Measurements from ENCODE around the gene CDIP1.

Gene CDIP1

DNA sequence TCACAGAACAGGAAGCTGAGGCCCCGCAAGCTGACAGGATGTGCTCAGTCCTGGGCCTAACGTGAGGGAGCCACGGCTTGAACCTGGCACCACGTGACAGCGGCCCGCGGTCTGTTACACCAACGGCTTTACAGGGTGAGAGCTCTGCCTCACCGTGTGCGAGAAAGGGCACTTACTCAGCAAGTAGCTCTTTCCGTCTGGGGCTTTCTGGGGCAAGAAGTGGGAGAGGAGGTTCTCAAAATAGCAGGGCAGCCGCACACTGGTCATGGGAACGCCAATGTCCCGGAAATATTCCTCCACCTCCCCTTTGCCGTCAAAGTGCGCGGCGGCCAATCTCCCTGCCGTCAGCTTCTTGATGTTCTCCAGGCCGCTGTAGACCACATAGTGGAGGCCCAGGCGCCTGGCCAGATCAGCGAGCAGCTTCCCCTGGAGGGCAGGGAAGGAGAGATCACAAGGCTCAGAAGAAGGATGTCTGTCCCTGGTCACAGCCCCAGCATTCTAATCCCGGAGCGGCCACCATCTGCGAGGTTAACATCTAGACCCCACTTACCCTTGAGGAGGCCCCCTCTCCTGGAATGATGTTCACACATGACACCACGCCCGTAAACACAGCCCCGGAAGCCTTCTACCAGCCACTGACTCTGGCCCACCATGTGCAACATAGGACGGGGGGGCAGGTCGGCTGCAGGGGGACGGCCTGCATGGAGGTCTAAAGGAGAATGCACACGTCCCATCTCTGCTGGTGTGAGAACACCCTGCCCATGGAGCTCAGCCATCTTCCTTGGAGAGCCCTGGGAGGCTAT lies 72.4 kb downstream of the CDIP1 start:
- intact Hi-C loops (cut with DNase I) = no loop called here
- DNase-seq = no peak

DNA sequence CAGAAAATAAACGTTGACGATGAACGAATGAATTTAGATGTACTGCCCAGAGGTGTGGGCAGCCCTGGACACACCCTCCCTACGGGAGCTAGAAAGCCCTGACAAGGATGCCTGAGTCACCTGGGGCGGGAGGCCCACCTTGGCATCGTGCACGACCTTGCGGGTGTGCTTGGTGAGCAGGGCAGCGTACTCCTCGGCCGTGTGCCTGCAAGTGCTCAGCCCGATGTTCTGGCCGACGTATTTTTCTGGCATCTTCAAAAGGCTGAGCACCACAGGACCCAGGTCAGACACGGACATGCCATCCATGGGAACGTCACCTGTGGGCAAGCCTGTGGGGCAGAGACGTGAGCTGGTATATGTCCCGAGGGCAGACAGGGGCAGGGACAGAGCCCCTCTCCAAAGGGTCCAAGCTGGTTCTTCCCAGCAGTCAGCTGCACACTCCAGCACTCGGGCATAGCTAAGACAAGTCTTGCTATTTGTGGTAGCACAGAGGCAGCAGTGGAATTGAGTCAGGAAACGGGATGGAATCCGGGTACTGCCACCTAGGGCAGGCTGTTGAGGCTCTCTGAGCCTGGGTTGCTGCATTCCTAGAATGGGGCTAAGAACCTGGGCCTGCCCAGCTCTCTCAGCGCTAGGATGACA lies 74.9 kb downstream of the CDIP1 start:
- intact Hi-C loops (cut with DNase I) = no loop called here
- no peak for DNase-seq

DNA sequence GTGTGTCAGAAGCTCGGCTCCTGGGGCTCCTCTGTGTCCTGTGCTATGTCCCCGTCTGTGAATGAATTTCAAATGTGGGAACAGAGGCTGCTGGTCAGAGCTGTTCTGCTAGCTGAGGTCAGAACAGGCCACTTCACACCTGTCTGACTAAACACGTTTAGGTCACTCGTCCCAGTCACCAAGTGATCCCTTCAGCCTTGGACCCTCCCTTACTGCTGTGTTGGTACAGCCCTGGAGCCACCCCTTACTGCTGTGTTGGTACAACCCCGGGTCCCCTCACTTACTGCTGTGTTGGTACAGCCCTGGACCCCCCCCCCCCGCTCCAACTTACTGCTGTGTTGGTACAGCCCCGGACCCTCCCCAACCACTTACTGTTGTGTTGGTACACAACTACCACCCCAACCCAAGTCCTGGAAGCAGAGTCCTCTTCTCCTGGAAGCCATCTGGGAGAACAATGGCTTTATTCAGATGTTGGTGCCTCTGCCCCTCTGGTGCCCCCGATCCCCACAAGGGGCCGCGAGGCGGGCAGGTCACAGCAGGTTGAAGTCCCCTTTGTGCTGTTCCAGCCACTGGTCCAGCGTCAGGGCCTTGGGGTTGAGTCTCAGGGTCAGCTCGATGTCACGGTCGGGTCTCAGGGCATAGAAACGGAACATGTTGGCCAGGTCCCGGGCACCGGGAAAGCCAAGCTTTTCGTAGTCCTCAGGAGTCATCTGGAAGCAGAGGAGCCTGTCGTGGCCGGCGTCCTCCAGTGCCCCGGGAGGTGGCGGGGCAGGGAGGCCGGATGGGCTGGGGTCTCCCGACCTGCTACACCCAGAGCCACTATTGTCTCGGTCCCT lies 77.1 kb downstream of the CDIP1 start:
- DNase-seq = peak in 4 of 10 donors; percentile 23 to 84 (median 46)
- intact Hi-C loops (cut with DNase I) = no loop called here

DNA sequence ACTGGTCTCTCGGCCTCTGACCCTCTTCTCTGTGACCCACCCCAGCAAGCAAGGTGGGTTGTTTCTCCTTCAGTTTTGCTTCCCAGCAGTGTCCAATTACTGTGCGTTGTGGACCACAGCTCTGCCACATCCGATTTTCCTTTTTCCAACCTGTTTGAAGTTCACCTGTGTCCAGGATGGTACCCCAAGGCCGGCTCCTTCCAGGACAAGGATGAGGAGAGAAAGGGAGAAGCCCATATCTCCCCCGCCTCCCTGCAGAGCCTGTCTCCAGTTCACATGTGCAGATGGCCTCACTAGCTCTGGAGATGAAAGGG lies 77.7 kb downstream of the CDIP1 start:
- intact Hi-C loops (cut with DNase I) = no loop called here
- DNase-seq = no peak

All from posterior cingulate gyrus (tissue), 11 donors.